ENCODE measurements around the gene MAPK1. TPM values are rescaled to one million over a fixed set of nuclear protein-coding genes. Genes with fewer than 3 reads are reported as not detected.
"Not testable (repeated sequence)": the region's sequence is repeated elsewhere in the genome, so short reads cannot be mapped to it uniquely, and the experiment has no call there.

MAPK1 gene
- total RNA-seq, 1 experiment from 2014 or later: 42.7 TPM

- no peak for DNase-seq (ENCODE audit: low read depth)
Measured at GRCh38 chr22:21727768-21728167, 139.7 kb downstream of the MAPK1 start.

GRCh38 chr22:21727159-21727558, 140.3 kb downstream of the MAPK1 start:
- no peak for DNase-seq (ENCODE audit: low read depth)

GRCh38 chr22:21726650-21727049, 140.8 kb downstream of the MAPK1 start:
- DNase-seq (ENCODE audit: low read depth): peak; percentile 14

GRCh38 chr22:21725956-21726649, 141.3 kb downstream of the MAPK1 start:
- DNase-seq (ENCODE audit: low read depth): no peak

- DNase-seq (ENCODE audit: low read depth): not testable (repeated sequence)
Measured at GRCh38 chr22:21724496-21724895, 142.9 kb downstream of the MAPK1 start.

GRCh38 chr22:21721195-21721852, 146.1 kb downstream of the MAPK1 start:
- not testable (repeated sequence) for DNase-seq (ENCODE audit: low read depth)

- not testable (repeated sequence) for DNase-seq (ENCODE audit: low read depth)
Measured at GRCh38 chr22:21720191-21720859, 147.1 kb downstream of the MAPK1 start.

GRCh38 chr22:21719024-21719423, 148.4 kb downstream of the MAPK1 start:
- no peak for DNase-seq (ENCODE audit: low read depth)

- no peak for DNase-seq (ENCODE audit: low read depth)
Measured at GRCh38 chr22:21718499-21718898, 148.9 kb downstream of the MAPK1 start.

- DNase-seq (ENCODE audit: low read depth): not testable (repeated sequence)
Measured at GRCh38 chr22:21716395-21717122, 150.9 kb downstream of the MAPK1 start.

GRCh38 chr22:21714786-21715185, 152.7 kb downstream of the MAPK1 start:
- no peak for DNase-seq (ENCODE audit: low read depth)

GRCh38 chr22:21714059-21714770, 153.2 kb downstream of the MAPK1 start:
- DNase-seq (ENCODE audit: low read depth): no peak

GRCh38 chr22:21713428-21714058, 153.9 kb downstream of the MAPK1 start:
- no peak for DNase-seq (ENCODE audit: low read depth)

GRCh38 chr22:21712751-21713427, 154.6 kb downstream of the MAPK1 start:
- DNase-seq (ENCODE audit: low read depth): peak; percentile 75

GRCh38 chr22:21711851-21712250, 155.6 kb downstream of the MAPK1 start:
- DNase-seq (ENCODE audit: low read depth): no peak

- DNase-seq (ENCODE audit: low read depth): no peak
Measured at GRCh38 chr22:21710156-21710555, 157.3 kb downstream of the MAPK1 start.

GRCh38 chr22:21709688-21710087, 157.8 kb downstream of the MAPK1 start:
- DNase-seq (ENCODE audit: low read depth): no peak

- no peak for DNase-seq (ENCODE audit: low read depth)
Measured at GRCh38 chr22:21708960-21709359, 158.5 kb downstream of the MAPK1 start.

GRCh38 chr22:21707677-21708076, 159.8 kb downstream of the MAPK1 start:
- DNase-seq (ENCODE audit: low read depth): no peak

Measured in RPMI7951 (cell line).